Esophagus squamous epithelium (tissue), 5 donors: Measurements from ENCODE around the gene C7orf25. TPM values are rescaled to one million over a fixed set of nuclear protein-coding genes. Genes with fewer than 3 reads are reported as not detected.

ENCODE experiments used
- DNase-seq: peaks from one replicate; lab custom pipeline; 2025; lab: John Stamatoyannopoulos, UW
- H3K27ac ChIP-seq, 4 donors: fragments of 200-600 bp; sonication (generic); one replicate each; pipeline ENCODE4 v1.5.1; 2016 to 2019; ENCODE audit warnings: mild to moderate bottlenecking in 1 of 4
- H3K27me3 ChIP-seq, 4 donors: fragments of 200-600 bp; sonication (generic); 1 replicate in 3 of 4; 2 replicates in 1 of 4; pipeline versions ENCODE4 v1.5.1 to v1.6.0; 2017 to 2021; ENCODE audit warnings: antibody characterized with exemption in 1 of 4
- H3K36me3 ChIP-seq, 3 donors: fragments of 200-600 bp; sonication (generic); one replicate each; pipeline ENCODE4 v1.5.1; 2016 to 2019
- H3K4me1 ChIP-seq, 3 donors: fragments of 200-600 bp; sonication (generic); one replicate each; pipeline ENCODE4 v1.5.1; 2017 to 2019
- H3K4me3 ChIP-seq, 4 donors: fragments of 200-600 bp; sonication (generic); 1 replicate in 3 of 4; 2 replicates in 1 of 4; pipeline ENCODE4 v1.5.1; 2016 to 2019; ENCODE audit warnings: mild to moderate bottlenecking in 2 of 4, moderate library complexity in 1 of 4
- H3K9me3 ChIP-seq, 3 donors: fragments of 200-600 bp; sonication (generic); one replicate each; pipeline ENCODE4 v1.5.1; 2016 to 2019
- POLR2A ChIP-seq, 4 donors: fragments of 450-650 bp; IDR thresholded peaks; one replicate each; pipeline ENCODE4 v1.6.1; 2017; ENCODE audit warnings: antibody characterized with exemption in 4 of 4, mild to moderate bottlenecking in 4 of 4, moderate library complexity in 3 of 4
- WGBS, 2 donors: methylation state at CpG; one replicate each; pipeline ENCODE4 v1.1.5; 2018; 5-methylcytosine and 5-hydroxymethylcytosine counted together
- intact Hi-C: fragments of 100-400 bp; cut with DNase I; formaldehyde crosslinking; loops from one replicate; pipeline ENCODE4 v1.15.0; 2022
- total RNA-seq, 4 donors: library from RNA; depleted of rRNA; stranded (reverse); fragments of >200 nt; gene quantifications; one replicate each; pipeline ENCODE4 v1.1.0, GENCODE V29; 2016
- TF ChIP-seq, protein P1 (sequence below), 6 experiments: fragments of 450-650 bp in 4 of 6; fragments of 200-600 bp in 2 of 6; sonication (generic) in 2 of 6; IDR thresholded peaks; one replicate each; pipeline ENCODE4 v1.5.1; 2016 to 2019; ENCODE audit warnings: antibody characterized with exemption in 6 of 6, mild to moderate bottlenecking in 4 of 6, moderate library complexity in 4 of 6
- donor health status: DM: yes; HTN: yes; CAD: no.

The C7orf25 gene
- total RNA-seq, 4 donors from 2014 or later: 4.8 to 8.9 (median 7.0) TPM

- no peak for TF ChIP-seq POLR2A (IDR thresholded peaks at IDR 0.05)
- TF ChIP-seq, protein P1, sequence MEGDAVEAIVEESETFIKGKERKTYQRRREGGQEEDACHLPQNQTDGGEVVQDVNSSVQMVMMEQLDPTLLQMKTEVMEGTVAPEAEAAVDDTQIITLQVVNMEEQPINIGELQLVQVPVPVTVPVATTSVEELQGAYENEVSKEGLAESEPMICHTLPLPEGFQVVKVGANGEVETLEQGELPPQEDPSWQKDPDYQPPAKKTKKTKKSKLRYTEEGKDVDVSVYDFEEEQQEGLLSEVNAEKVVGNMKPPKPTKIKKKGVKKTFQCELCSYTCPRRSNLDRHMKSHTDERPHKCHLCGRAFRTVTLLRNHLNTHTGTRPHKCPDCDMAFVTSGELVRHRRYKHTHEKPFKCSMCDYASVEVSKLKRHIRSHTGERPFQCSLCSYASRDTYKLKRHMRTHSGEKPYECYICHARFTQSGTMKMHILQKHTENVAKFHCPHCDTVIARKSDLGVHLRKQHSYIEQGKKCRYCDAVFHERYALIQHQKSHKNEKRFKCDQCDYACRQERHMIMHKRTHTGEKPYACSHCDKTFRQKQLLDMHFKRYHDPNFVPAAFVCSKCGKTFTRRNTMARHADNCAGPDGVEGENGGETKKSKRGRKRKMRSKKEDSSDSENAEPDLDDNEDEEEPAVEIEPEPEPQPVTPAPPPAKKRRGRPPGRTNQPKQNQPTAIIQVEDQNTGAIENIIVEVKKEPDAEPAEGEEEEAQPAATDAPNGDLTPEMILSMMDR (IDR thresholded peaks at IDR 0.05): no peak
- Histone ChIP-seq H3K4me1 (peaks cover 0 to 15% (median 0%) of the 10 kb centered on the region in 3 donors), H3K27ac (peak overlapping the region in 1 of 4 donors; percentile 40), H3K9me3 (peaks cover 0 to 9% (median 8%) of the 10 kb centered on the region in 3 donors), H3K4me3 (no peak overlapping the region), H3K27me3 (peaks cover 0 to 23% (median 0%) of the 10 kb centered on the region in 4 donors), H3K36me3 (no peaks in the 10 kb centered on the region)
- 44 to 55% methylated on average over 7 of the region's 7 CpGs for WGBS, 2 donors
- intact Hi-C loops: no loop called here
- no peak for DNase-seq
Observed at GRCh38 chr7:42869131-42870020, 42.5 kb downstream of the C7orf25 start.

- Histone ChIP-seq H3K9me3 (peaks cover 0 to 13% (median 8%) of the 10 kb centered on the region in 3 donors), H3K4me1 (peaks cover 0 to 15% (median 0%) of the 10 kb centered on the region in 3 donors), H3K4me3 (no peak overlapping the region), H3K27me3 (peaks cover 0 to 27% (median 0%) of the 10 kb centered on the region in 4 donors), H3K27ac (peak overlapping the region in 1 of 4 donors; percentile 40), H3K36me3 (no peaks in the 10 kb centered on the region)
- no peak for DNase-seq
- TF ChIP-seq, protein P1 (IDR thresholded peaks at IDR 0.05): no peak
- TF ChIP-seq POLR2A (IDR thresholded peaks at IDR 0.05): no peak
- WGBS, 2 donors: 58 to 89% methylated on average over 1 of the region's 1 CpG
- intact Hi-C loops: no loop called here
Observed at GRCh38 chr7:42868480-42868879, 43.4 kb downstream of the C7orf25 start.

Other genes with a start within 250 kb of the C7orf25 start
- gene PSMA2, start 20.1 kb upstream of the C7orf25 start, total RNA-seq: 100 to 1,000 TPM in 1 of 4 donors, 10 to 100 TPM in 3; 33.1 to 123 (median 81.4) TPM
- gene MRPL32, start 20.3 kb upstream of the C7orf25 start, total RNA-seq: 10 to 100 TPM; 48.9 to 61.4 (median 55.8) TPM
- under 1 TPM in 3 of 4 donors, not detected in 1; 0.18 to 0.57 (median 0.19) TPM for gene HECW1, start 200.6 kb upstream of the C7orf25 start, total RNA-seq